Loucy (cell line): ENCODE data around the gene MMP15.

Experiments used
- CTCF ChIP-seq: fragments of 200-600 bp; sonication (generic); conservative IDR thresholded peaks from 2 replicates; pipeline ENCODE4 v1.5.1; 2014; ENCODE audit warnings: mild to moderate bottlenecking, antibody characterized with exemption, low read length
- EZH2phosphoT487 ChIP-seq: fragments of 200-600 bp; IDR thresholded peaks from 2 replicates; pipeline ENCODE4 v1.6.1; 2018; ENCODE audit warnings: antibody characterized with exemption, mild to moderate bottlenecking, moderate library complexity, borderline replicate concordance

- TF ChIP-seq CTCF (no peak), EZH2phosphoT487 (no peak)
Observed at GRCh38 chr16:57999971-58000705, 25.4 kb upstream of the MMP15 start, which contains the start of gene ZNF319.
